Smooth muscle cell (in vitro differentiated cells): ENCODE data around the gene FBXL5. TPM values are rescaled to one million over a fixed set of nuclear protein-coding genes. Genes with fewer than 3 reads are reported as not detected.

Source experiments
- DNase-seq: peaks from one replicate; lab custom pipeline; 2025; ENCODE audit not compliant: unreplicated experiment; lab: John Stamatoyannopoulos, UW
- H2AFZ ChIP-seq: fragments of 200-600 bp; sonication (generic); 2 replicates; pipeline ENCODE4 v1.6.0; 2016; ENCODE audit warnings: antibody characterized with exemption, low read depth, mild to moderate bottlenecking
- H3F3A ChIP-seq: fragments of 200-600 bp; sonication (generic); 2 replicates; pipeline ENCODE4 v1.6.0; 2017; ENCODE audit warnings: antibody characterized with exemption, low read depth
- H3K27ac ChIP-seq: fragments of 200-600 bp; sonication (generic); 2 replicates; pipeline ENCODE4 v1.5.1; 2016; ENCODE audit warnings: low read depth, mild to moderate bottlenecking
- H3K27me3 ChIP-seq: fragments of 200-600 bp; sonication (generic); 2 replicates; pipeline ENCODE4 v1.6.1; 2016; ENCODE audit warnings: low read depth, mild to moderate bottlenecking
- H3K36me3 ChIP-seq: fragments of 200-600 bp; sonication (generic); 2 replicates; pipeline ENCODE4 v1.5.1; 2016; ENCODE audit warnings: low read depth
- H3K4me1 ChIP-seq: fragments of 200-600 bp; sonication (generic); 2 replicates; pipeline ENCODE4 v1.5.1; 2016; ENCODE audit warnings: low read depth
- H3K4me2 ChIP-seq: fragments of 200-600 bp; sonication (generic); 2 replicates; pipeline ENCODE4 v1.6.0; 2016; ENCODE audit warnings: mild to moderate bottlenecking
- H3K4me3 ChIP-seq: fragments of 200-600 bp; sonication (generic); 2 replicates; pipeline ENCODE4 v1.5.1; 2016; ENCODE audit warnings: mild to moderate bottlenecking
- H3K79me2 ChIP-seq: fragments of 200-600 bp; sonication (generic); 2 replicates; pipeline ENCODE4 v1.6.0; 2016; ENCODE audit warnings: low read depth, mild to moderate bottlenecking
- H3K9ac ChIP-seq: fragments of 200-600 bp; sonication (generic); 2 replicates; pipeline ENCODE4 v1.6.0; 2016; ENCODE audit warnings: low read depth
- H3K9me3 ChIP-seq: fragments of 200-600 bp; sonication (generic); replicated peaks from 2 replicates; pipeline ENCODE4 v1.5.1; 2016; ENCODE audit warnings: low read depth
- H4K20me1 ChIP-seq: fragments of 200-600 bp; sonication (generic); 2 replicates; pipeline ENCODE4 v1.6.0; 2016; ENCODE audit warnings: low read depth
- WGBS: methylation state at CpG from one replicate; pipeline ENCODE4 v1.1.7; 2016; ENCODE audit warnings: low lambda C conversion rate; 5-methylcytosine and 5-hydroxymethylcytosine counted together
- polyA plus RNA-seq: library from polyadenylated mRNA; unstranded; fragments of >200 nt; fragmentation: Nextera tagmentation; extraction: Ambion mirVana; gene quantifications from 2 replicates; pipeline ENCODE4 v1.2.1, GENCODE V29; 2016
- total RNA-seq: library from RNA; depleted of rRNA; stranded (reverse); fragments of >200 nt; gene quantifications from 2 replicates; pipeline ENCODE4 v1.2.3, GENCODE V29; 2014
- TF ChIP-seq, protein P1 (sequence below): fragments of 200-600 bp; sonication (generic); IDR thresholded peaks from 2 replicates; pipeline ENCODE4 v1.5.1; 2017; ENCODE audit warnings: borderline replicate concordance, mild to moderate bottlenecking, antibody characterized with exemption; ENCODE audit not compliant: insufficient read depth, poor library complexity, severe bottlenecking

FBXL5 gene
- total and polyA plus RNA-seq, 2 experiments from 2014 or later = 47.0 to 94.6 TPM

DNA sequence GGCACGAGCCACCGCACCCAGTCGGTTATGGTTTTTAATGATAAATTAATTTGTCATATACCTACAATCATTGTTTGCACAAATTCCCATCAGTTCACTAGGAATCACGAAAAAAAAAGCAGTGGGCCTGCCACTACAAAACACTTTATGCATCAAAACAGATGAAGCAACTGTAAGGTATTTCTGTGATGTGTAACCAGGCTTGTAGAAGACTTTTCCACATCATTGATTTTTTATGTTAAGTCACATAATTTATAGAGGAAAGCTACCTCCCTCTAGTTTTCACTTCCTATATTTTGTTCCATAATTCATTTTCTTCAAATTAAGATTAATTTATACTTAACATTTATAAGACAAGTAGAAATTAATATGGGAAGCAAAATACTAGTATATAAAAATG lies 19.8 kb upstream of the FBXL5 start:
- Histone ChIP-seq H3K4me3 (no peak overlapping the region), H3K36me3 (no peaks in the 10 kb centered on the region), H3K27me3 (no peaks in the 10 kb centered on the region), H3K27ac (no peak overlapping the region), H3K79me2 (peaks cover 78% of the 10 kb centered on the region), H3K9ac (no peak overlapping the region), H3F3A (no peaks in the 10 kb centered on the region), H2AFZ (no peak overlapping the region), H4K20me1 (no peaks in the 10 kb centered on the region), H3K4me1 (peaks cover 17% of the 10 kb centered on the region), H3K4me2 (no peak overlapping the region), H3K9me3 (no peaks in the 10 kb centered on the region)
- TF ChIP-seq, protein P1, sequence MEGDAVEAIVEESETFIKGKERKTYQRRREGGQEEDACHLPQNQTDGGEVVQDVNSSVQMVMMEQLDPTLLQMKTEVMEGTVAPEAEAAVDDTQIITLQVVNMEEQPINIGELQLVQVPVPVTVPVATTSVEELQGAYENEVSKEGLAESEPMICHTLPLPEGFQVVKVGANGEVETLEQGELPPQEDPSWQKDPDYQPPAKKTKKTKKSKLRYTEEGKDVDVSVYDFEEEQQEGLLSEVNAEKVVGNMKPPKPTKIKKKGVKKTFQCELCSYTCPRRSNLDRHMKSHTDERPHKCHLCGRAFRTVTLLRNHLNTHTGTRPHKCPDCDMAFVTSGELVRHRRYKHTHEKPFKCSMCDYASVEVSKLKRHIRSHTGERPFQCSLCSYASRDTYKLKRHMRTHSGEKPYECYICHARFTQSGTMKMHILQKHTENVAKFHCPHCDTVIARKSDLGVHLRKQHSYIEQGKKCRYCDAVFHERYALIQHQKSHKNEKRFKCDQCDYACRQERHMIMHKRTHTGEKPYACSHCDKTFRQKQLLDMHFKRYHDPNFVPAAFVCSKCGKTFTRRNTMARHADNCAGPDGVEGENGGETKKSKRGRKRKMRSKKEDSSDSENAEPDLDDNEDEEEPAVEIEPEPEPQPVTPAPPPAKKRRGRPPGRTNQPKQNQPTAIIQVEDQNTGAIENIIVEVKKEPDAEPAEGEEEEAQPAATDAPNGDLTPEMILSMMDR = no peak
- no peak for DNase-seq
- WGBS = 96% methylated on average over 4 of the region's 4 CpGs

DNA sequence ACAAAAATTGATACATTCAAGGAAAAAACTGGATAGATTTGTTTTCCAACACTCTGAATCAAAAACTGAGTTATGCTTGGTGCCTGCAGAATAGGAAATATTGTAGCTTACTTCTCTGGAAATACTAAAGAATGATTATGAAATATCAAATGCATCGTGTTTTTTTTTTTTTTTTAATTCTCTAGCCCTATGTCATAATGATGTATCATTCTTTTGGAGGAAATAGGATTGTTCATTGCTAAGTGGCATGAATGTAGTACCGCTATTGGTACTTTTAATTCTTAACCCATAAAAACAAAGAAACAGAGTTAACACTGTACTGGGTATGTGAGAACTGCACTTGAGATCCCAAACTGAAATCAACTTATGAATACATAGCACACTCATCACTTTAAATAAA lies 18.9 kb upstream of the FBXL5 start:
- H3K4me3 ChIP-seq = no peak overlapping the region
- peaks cover 9% of the 10 kb centered on the region for H3K4me1 ChIP-seq
- no peaks in the 10 kb centered on the region for H3K9me3 ChIP-seq
- peaks cover 77% of the 10 kb centered on the region for H3K79me2 ChIP-seq
- H3K36me3 ChIP-seq = no peaks in the 10 kb centered on the region
- 93% methylated on average over 2 of the region's 2 CpGs for WGBS
- no peaks in the 10 kb centered on the region for H4K20me1 ChIP-seq
- H3K4me2 ChIP-seq = no peak overlapping the region
- H3K27ac ChIP-seq = no peak overlapping the region
- peaks cover under 1% of the 10 kb centered on the region for H3F3A ChIP-seq
- no peak overlapping the region for H3K9ac ChIP-seq
- TF ChIP-seq, protein P1 = no peak
- DNase-seq = no peak
- H3K27me3 ChIP-seq = no peaks in the 10 kb centered on the region
- no peak overlapping the region for H2AFZ ChIP-seq

DNA sequence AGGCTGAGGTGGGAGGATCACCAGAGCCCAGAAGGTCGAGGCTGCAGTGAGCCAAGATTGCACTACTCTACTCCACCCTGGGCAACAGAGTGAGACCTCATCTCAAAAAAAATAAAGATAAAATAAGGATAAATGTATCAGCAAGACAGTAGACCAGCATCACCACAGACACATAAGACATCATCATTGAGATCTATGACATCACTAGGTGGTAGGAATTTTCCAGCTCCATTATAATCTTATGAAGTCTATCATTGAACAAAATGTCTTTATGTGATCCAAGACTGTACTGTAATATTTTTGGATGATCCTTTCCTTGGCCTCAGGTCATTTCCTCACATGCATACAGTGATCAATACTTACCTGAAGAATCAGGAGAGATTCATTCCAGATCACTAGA lies 18.2 kb upstream of the FBXL5 start:
- Histone ChIP-seq H4K20me1 (no peaks in the 10 kb centered on the region), H3K27ac (no peak overlapping the region), H3K9me3 (no peaks in the 10 kb centered on the region), H3F3A (peaks cover 5% of the 10 kb centered on the region), H3K36me3 (no peaks in the 10 kb centered on the region), H3K4me3 (no peak overlapping the region), H2AFZ (no peak overlapping the region), H3K79me2 (peaks cover 77% of the 10 kb centered on the region), H3K4me2 (no peak overlapping the region), H3K4me1 (peaks cover 3% of the 10 kb centered on the region), H3K9ac (no peak overlapping the region), H3K27me3 (no peaks in the 10 kb centered on the region)
- WGBS = 94% methylated on average over 1 of the region's 1 CpG
- DNase-seq = no peak
- TF ChIP-seq, protein P1 = no peak

DNA sequence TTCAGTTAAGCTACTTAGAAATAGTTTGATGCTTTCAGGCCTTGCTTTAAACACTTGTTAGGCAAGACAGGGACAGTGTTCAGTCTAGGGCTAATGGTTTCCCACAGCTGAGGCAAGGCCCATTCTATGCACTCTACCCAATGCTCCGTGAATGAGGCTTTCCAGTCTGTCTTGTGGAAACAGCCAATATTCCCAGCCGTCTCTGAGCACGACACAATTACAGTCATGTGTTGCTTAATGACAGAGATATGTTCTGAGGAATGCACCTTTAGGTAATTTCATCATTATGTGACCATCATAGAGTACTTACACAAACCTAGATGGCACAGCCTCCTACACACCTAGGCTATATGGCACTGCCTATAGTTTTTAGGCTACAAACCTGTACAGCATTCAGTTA lies 16.9 kb upstream of the FBXL5 start:
- Histone ChIP-seq H3K9me3 (no peaks in the 10 kb centered on the region), H2AFZ (no peak overlapping the region), H3K9ac (no peak overlapping the region), H3K79me2 (peaks cover 66% of the 10 kb centered on the region), H3K27me3 (no peaks in the 10 kb centered on the region), H3K4me2 (no peak overlapping the region), H3K4me3 (no peak overlapping the region), H3K36me3 (no peaks in the 10 kb centered on the region), H3K27ac (peak overlapping the region; percentile 49), H3F3A (peaks cover 5% of the 10 kb centered on the region), H4K20me1 (no peaks in the 10 kb centered on the region), H3K4me1 (no peaks in the 10 kb centered on the region)
- TF ChIP-seq, protein P1 = no peak
- WGBS = 84% methylated on average over 3 of the region's 3 CpGs
- DNase-seq = no peak
